KOPT-K1 (cell line): Measurements from ENCODE around the gene IKZF4.
"Not testable (repeated sequence)": the region's sequence is repeated elsewhere in the genome, so short reads cannot be mapped to it uniquely, and the experiment has no call there.

Experiments used
- H3K27ac ChIP-seq: fragments of 200-600 bp; sonication (generic); 2 replicates; pipeline ENCODE4 v1.5.1; 2016; ENCODE audit warnings: antibody characterized with exemption, mild to moderate bottlenecking, low read depth, low read length; ENCODE audit not compliant: poor library complexity, severe bottlenecking
- H3K36me3 ChIP-seq: fragments of 200-600 bp; sonication (generic); 2 replicates; pipeline ENCODE4 v1.5.1; 2017; ENCODE audit warnings: antibody characterized with exemption, mild to moderate bottlenecking, low read length, moderate library complexity; ENCODE audit not compliant: insufficient read depth
- H3K9me3 ChIP-seq: fragments of 200-600 bp; sonication (generic); 2 replicates; pipeline ENCODE4 v1.5.1; 2017; ENCODE audit warnings: antibody characterized with exemption, low read length, mild to moderate bottlenecking; ENCODE audit not compliant: insufficient read depth, poor library complexity, severe bottlenecking

Gene IKZF4

DNA sequence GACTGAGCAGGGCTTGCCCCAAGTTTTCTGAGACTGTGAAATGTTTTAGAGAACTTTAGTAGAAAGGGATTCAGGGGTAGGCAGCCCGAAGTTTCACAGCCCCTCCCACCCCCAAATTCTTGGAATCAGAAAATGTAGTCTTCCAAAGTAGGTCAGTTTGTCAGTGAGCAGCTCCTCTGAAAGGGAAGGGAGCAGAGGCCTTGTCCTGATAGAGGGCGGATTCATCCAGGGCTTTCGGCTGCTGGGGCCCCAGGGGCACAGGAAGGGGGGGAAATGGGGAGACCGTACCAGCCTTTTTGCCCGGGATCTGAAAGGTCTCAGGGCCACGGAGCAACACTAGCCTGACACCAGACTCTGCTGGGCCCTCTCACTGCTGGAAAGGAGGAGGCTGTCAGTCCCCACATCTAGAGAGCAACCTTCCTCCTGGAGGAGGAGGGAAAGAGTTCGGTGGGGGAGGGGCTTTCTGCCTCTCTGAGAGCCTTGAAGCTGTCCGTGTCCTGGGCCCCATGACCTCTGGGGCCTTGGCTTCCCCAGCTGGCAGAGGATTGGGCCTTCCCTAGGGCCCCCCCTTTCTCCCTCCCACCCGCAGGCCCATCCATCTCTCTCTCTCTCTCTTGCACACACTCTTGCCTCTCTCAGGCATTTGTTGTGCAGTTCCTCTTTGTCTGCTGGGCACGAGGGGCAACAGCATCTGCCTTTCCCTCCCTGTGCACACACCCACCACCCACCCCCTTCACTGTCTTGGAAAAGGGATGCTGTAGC, at the start of gene IKZF4:
IKZF4 (plus strand) TSS at position 621 of the 762 bp plus-strand sequence. CDS start 451 bp downstream, outside the sequence.
- peak within 1 kb of the TSS; percentile 84 for H3K27ac ChIP-seq
- H3K9me3 ChIP-seq, result no peaks in the 10 kb centered on the region
- H3K36me3 ChIP-seq, result peaks cover 9% of the 10 kb centered on the region; the same call in 1 of the 2 replicates

GRCh38 chr12:55972042-55972441, 48.8 kb upstream of the IKZF4 start:
- Histone ChIP-seq H3K27ac (peak overlapping the region; percentile 10), H3K36me3 (peaks cover 57% of the 10 kb centered on the region), H3K9me3 (no peaks in the 10 kb centered on the region)

GRCh38 chr12:55972456-55972855, 48.4 kb upstream of the IKZF4 start:
- H3K36me3 ChIP-seq, result peaks cover 58% of the 10 kb centered on the region
- H3K27ac ChIP-seq, result peak overlapping the region; percentile 69
- H3K9me3 ChIP-seq, result no peaks in the 10 kb centered on the region

DNA sequence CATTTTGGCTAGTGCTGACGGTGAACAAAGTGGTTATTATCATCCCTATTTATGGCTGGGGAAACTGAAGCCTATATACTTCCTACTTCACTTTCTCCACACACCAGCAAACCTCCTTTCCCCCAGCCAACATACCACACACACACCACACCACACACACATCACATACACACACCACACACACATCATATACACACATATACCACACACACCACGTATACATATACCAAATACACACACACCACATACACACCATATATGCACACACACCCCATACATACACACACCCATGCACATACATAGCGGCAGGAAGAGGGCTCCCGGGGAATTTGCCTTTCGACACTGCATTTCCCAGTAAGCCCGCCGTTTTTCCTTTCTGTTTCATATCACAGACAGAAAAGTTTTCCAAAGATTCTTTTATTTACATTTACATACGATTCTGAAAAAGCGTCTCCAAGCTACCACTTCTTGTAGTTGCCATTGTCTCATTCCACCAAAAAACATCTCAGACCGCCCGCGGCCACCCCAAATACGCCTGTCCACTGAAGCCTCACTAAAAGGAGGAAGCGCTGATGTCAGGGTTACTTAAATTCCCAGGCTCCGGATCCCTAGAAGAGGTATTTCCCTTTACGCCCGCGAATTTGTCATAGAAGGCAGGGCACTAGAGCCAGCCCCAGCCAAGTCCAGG, 47.8 kb upstream of the IKZF4 start:
- Histone ChIP-seq H3K27ac (peak overlapping the region; percentile 69), H3K36me3 (peaks cover 53% of the 10 kb centered on the region), H3K9me3 (no peaks in the 10 kb centered on the region)

DNA sequence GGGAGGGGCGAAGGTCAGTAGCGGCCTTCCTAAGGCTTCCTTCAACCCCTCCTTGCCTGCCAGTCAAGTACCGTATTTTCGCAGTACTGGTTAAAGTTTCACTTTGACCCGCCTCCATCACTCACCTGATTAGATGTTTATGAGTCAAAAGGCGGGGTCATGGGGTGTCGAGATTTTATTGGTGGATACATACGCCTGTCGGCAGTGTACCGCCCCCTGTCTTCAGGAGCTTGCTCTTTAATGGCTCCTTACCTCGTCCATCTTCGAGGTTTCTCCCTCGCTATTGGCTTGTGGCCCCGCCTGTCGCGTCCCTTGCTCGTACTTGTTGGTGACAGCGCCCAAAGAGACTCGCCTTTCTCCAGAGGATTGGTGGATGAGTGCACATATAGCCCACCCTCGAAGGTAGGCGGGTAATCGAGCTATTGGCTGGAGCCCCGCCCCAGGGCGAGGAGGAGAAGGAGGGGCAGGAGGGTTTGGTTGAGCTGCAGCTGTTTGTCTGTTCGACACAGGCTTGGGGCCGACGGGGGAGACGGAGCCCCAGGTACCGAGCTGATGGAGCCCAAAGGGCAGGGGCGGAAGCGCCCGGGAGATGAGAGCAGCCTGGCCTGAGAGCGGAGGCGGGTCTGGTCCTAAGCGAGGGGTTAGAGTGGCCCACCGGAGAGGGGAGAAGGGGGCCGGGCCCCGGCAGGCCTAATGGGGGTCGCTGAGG, 47.1 kb upstream of the IKZF4 start, which contains the start of gene RAB5B:
RAB5B (plus strand) TSS at position 480 of the 709 bp plus-strand sequence. CDS start 12,883 bp downstream, outside the sequence.
- Histone ChIP-seq H3K36me3 (peaks cover 48% of the 10 kb centered on the region), H3K9me3 (no peaks in the 10 kb centered on the region), H3K27ac (peak within 1 kb of the TSS; percentile 80)

DNA sequence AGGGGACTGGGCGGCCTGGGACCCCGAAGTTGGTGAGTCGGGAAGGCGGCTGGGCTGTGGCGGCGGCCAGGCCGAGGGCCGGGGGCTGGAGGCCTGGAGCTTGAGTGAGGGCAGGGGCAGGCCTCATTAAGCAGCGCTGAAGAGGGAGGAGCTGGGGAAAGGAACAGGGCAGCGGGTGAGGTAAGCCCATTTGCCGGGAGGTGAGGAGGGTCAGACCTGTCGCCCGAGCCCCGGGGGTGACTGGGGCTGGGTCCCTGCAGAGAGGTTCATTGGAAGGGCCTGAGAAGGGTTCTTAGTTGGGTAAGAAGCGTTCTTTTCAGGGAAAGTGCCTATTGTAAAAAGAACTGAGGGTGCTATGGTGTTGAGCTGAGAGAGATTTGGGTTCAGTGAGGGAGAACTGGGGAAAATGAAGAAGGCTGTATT, 46.5 kb upstream of the IKZF4 start:
- Histone ChIP-seq H3K36me3 (peaks cover 48% of the 10 kb centered on the region), H3K27ac (peak overlapping the region; percentile 80)

DNA sequence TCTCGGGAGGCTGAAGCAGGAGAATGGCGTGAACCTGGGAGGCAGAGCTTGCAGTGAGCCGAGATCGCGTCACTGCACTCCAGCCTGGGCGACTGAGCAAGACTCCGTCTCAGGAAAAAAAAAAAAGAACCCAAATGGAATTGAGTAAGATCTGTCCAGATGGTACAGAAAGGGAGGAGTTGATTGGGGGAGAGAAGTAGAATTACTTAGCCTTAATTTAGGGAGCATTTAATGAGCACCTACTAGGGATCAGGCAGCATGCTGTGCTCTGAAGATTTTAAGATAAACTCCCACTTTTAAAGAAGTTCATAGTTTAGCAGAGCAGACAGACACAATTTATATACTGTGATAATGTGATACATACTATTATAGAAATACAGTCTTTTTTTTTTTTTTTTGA, 42.5 kb upstream of the IKZF4 start:
- H3K9me3 ChIP-seq, result no peaks in the 10 kb centered on the region
- H3K27ac ChIP-seq, result no peak overlapping the region
- peaks cover 43% of the 10 kb centered on the region for H3K36me3 ChIP-seq

More for the DNA sequence above, 46.5 kb upstream of the IKZF4 start:
- no peaks in the 10 kb centered on the region for H3K9me3 ChIP-seq

- Histone ChIP-seq H3K36me3 (peaks cover 49% of the 10 kb centered on the region), H3K9me3 (no peaks in the 10 kb centered on the region), H3K27ac (no peak overlapping the region)
Measured at GRCh38 chr12:55979069-55979468, 41.8 kb upstream of the IKZF4 start.

- H3K9me3 ChIP-seq, H3K27ac ChIP-seq: not testable (repeated sequence)
- peaks cover 70% of the 10 kb centered on the region for H3K36me3 ChIP-seq
Measured at GRCh38 chr12:55981882-55982281, 39.0 kb upstream of the IKZF4 start.

DNA sequence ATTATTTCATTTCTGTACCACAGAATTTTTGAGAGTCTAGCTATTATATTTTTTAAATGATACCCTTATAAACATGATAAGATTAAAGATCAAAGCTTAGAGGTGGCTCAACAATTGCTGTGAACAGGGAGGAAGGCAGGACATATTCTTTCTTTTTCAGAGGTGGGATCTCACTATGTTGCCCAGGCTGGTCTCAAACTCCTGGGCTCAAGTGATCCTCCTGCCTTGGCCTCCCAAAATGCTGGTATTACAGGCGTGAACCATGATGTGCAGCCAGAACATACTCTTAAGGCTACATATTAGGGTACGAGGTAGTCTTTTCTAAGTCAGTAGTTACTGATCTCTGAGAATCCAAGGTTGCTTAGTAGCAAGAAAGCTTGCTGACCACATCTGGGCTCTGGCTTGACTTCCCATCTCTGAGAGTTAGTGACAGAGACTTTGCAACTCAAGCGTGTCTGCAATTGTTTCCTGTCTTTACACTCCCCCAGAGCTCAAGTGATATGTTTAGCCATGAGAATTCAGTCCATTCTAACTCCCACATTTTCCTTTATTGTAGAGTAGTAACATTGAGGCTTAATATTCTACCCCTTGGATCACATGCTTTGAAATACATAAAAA, 38.4 kb upstream of the IKZF4 start:
- Histone ChIP-seq H3K36me3 (peaks cover 72% of the 10 kb centered on the region), H3K27ac (no peak overlapping the region), H3K9me3 (no peaks in the 10 kb centered on the region)

DNA sequence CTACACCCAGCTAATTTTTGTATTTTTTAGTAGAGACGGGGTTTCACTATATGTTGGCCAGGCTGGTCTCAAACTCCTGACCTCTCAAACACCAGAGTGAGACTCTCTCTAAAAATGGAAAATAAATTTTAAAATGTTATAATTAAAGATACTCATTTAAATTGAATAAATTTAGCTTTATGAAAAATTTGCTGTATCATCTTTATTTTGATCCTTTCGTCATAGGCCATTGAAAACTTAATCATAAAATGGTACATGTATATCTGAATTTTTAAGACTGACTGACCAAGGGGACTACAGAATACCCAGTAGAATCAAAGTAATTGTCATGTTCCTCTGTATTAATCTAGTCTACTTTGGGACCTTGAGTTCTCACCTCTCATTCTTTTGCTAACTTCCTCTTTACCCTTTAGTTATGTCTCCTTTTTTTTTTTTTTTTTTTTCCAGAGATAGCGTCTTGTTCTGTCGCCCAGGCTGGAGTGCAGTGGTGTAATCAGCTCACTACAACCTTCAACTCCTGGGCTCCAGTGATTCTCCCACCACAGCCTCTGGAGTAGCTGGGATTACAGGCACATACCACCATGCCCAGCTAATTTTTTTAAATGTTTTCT, 37.5 kb upstream of the IKZF4 start:
- Histone ChIP-seq H3K9me3 (no peaks in the 10 kb centered on the region), H3K36me3 (peaks cover 81% of the 10 kb centered on the region), H3K27ac (no peak overlapping the region)

DNA sequence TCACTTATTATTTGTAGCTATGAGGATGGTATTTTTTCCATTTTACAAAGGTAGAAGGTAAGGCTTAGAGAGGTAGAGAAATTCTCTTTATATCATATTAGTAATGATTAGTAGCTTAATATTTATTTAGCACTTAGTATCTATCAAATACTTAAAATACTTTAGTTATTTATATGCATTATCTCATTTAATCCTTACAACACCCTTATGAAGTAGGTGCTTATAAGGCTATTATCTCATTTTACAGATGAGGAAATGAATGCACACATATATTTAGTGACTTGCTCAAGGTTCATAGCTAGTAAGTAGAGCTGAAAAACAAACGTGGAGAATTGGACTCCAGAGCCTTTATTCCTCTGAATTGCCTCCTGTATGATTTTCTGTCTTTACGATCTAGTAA, 36.0 kb upstream of the IKZF4 start:
- peaks cover 85% of the 10 kb centered on the region for H3K36me3 ChIP-seq
- no peak overlapping the region for H3K27ac ChIP-seq
- no peaks in the 10 kb centered on the region for H3K9me3 ChIP-seq

- peaks cover 85% of the 10 kb centered on the region for H3K36me3 ChIP-seq
- no peaks in the 10 kb centered on the region for H3K9me3 ChIP-seq
- no peak overlapping the region for H3K27ac ChIP-seq
Measured at GRCh38 chr12:55985341-55985740, 35.5 kb upstream of the IKZF4 start.

DNA sequence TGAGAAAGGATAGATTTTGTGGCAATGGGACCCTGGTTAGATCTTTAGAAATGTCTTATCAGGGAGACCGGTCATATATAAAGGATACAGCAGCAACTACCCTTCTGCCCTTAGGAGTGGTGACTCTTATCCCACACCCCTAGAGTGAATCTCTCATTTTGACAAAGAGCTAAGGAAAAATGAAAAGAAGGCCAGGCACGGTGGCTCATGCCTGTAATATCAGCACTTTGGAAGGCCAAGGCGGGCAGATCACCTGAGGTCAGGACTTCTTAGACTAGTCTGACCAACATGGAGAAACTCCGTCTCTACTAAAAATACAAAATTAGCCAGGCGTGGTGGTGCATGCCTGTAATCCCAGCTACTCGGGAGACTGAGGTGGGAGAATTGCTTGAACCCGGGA, 34.9 kb upstream of the IKZF4 start:
- not testable (repeated sequence) for H3K9me3 ChIP-seq, H3K27ac ChIP-seq
- H3K36me3 ChIP-seq, result peaks cover 85% of the 10 kb centered on the region
